Posterior cingulate gyrus (tissue), 11 donors: ENCODE results near the gene ARID4B.
"Not testable (repeated sequence)": the region's sequence is repeated elsewhere in the genome, so short reads cannot be mapped to it uniquely, and the experiment has no call there.

Source experiments
- DNase-seq, 10 donors: peaks; one replicate each; pipeline versions ENCODE4 v3.0.0 to v3.0.0-alpha.2; 2020 to 2021; ENCODE audit warnings: mixed read lengths in 3 of 10
- intact Hi-C: fragments of 100-400 bp; cut with DNase I; formaldehyde crosslinking; loops from one replicate; pipeline ENCODE4 v1.15.1; 2023

Gene ARID4B

DNA sequence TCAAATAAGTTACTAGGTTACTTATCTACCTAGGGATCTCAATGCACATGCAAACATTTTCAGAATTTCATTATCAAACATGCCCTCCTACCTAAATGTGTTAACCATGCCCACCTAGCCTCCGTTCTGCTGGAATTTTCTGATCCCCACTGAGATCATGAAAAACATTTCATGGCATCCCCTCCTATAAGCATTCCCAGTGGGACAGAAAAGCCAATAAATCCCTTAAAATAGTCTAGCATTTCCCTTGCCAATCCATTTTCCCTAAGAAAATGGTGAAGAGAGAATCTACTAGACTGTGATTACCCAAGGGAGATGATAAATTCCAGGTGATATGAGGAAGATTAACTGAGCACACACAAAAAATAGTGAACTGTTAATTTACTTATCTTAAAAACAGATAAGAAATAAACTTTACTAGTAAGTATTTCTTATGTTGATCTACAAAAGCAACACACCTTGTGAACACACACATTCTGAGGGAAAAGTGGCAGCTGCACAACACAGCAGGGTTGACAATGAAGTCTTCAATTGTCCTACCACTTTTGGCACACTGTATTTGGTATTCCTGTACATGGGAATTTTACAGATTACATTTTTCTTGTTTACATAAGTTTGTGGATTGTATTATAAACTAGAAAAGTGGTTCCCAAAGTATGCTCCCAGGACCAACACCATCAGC, 49.6 kb downstream of the ARID4B start:
- intact Hi-C loops: no loop called here
- DNase-seq: no peak

DNA sequence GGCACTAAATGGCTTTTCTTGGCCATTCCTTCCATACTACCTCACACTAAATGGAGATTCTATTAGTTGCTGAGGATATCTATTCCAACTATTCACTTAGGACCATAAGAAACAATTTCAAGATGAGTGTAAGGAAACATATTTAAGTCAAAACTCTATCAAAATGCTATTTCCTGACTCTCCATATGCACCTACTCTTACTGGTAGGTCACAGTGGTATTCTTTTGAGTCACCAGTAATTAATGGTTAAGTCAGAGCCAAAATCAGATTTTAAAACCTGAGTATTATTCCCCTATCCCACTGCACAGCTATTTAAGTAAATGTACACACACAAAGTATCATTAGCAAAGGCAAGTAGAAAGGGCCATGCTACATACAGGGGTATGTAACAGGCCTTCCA, 50.3 kb downstream of the ARID4B start:
- intact Hi-C loops: no loop called here
- no peak for DNase-seq

DNA sequence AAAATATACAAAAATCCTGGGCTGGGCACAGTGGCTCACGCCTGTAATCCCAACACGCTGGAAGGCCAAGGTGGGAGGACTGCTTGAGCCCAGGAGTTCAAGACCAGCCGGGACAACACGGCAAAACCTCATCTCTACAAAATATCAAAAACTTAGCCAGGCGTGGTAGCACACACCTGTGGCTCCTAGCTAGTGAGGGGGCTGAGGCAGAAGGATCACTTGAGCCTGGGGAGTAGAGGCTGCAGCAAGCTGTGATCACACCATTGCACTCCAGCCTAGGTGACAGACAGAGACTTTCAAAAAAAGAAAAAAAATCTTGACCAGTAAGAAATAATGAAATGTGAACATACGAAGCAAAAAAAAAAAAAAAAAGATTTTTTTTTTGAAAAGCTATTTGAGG, 52.1 kb downstream of the ARID4B start:
- DNase-seq: no peak
- intact Hi-C loops: no loop called here

DNA sequence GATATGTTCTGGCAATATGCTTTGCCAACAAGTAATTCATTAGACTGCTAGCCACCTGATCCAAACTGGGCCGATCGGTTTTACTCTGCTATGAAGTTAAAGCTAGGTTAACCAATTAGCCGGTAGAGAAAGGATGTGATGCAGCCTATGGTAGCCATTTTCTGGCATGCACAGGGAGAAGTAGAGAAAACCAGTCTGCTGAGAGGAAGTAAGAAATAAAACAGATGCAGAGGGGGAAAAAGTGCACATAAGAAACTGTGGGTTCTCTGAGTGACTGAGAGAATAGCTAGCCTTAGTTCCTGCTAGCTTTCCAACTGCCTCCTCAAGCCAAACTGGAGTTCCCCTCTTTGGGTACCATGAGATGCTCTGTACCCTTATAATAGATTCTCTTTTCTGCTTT, 52.8 kb downstream of the ARID4B start:
- no peak for DNase-seq
- intact Hi-C loops: no loop called here

DNA sequence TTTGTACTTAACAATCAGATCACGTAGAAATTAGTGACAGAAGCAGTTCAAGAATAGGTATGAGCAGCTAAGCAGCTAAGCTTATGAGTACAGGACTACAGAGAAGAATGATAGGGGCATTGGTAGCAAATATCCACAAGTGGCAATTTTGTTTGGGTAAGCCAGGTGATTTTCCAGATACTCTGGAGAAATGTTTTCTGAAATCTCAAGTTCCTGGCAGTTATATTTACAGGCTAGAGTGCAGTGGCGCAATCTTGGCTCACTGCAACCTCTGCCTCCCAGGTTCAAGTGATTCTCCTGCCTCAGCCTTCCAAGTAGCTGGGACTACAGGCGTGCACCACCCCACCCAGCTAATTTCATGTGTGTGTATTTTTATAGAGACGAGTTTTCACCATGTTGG, 55.1 kb downstream of the ARID4B start:
- intact Hi-C loops: no loop called here
- no peak for DNase-seq

DNA sequence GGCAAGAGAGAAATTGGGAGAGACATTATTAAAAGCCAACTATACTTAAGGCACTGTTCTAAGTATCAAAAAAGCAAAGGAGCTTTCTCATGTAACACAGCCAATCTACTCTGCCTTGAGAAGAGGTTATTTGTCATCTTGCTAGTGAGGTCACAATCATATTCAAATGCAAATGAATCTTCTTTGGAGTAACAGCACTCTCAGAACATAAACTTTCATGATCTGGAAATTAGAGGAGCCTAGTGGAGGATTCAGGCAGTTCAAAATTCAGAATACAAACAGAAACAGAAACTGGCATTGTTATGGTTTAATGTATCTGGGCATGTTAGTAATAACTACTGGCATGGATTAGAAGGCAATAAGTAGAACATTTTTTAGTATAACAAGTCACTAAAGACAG, 57.4 kb downstream of the ARID4B start:
- no peak for DNase-seq
- intact Hi-C loops: no loop called here

DNA sequence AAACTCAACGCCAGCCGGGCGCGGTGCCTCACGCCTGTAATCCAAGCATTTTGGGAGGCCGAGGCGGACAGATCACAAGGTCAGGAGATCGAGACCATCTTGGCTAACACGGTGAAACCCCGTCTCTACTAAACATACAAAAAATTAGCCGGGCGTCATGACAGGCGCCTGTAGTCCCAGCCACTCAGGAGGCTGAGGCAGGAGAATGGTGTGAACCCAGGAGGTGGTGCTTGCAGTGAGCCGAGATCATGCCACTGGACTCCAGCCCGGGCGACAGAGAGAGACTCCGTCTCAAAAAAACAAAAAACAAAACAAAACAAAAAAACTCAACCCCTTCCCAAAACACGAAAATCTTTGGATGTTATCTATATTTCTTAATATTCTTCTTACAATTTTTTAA, 58.0 kb downstream of the ARID4B start:
- DNase-seq, intact Hi-C loops: not testable (repeated sequence)

DNA sequence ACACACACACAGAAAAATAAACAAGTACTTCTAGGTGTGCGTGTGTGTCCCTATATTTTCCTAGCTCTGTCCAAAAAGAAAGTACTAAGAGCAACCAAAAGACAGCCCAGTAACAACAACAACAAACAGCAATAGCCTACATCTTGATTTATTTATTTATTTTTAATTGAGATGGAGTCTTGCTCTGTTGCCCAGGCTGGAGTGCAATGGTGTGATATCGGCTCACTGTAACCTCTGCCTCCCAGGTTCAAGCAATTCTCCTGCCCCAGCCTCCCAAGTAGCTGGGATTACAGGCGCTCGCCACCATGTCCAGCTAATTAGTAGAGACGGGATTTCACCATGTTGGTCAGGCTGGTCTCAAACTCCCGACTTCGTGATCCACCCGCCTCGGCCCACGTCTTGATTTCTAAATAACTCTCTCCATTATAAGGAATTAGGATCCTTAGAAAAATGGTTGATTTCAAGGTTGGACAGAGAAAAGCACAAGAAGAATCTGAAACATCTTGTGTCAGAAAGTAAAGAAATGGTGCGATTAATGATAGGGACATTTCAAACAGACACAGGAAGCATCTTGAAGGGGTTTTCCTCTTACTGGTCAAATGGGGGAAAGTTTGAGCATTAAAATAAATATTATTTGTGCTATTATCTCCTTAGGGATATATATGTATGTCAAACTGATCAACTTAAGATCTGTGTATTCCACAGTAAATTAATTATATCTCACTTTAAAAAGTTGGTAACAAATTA, 59.4 kb downstream of the ARID4B start:
- intact Hi-C loops: no loop called here
- DNase-seq: no peak

DNA sequence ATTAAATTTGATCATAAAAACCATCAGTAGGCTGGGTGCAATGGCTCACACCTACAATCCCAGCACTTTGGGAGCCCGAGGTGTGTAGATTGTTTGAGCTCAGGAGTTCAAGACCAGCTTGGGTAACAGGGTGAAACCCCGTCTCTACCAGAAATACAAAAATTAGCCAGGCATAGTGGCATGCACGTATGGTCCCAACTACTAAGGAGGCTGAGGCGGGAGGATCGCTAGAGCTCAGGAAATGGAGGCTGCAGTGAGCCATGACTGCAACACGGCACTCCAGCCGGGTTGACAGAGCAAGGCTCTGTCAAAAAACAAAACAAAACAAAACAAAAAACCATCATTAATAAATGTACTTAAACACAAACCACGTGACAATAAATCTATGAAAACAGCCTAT, 61.0 kb downstream of the ARID4B start:
- intact Hi-C loops: no loop called here
- DNase-seq: no peak

DNA sequence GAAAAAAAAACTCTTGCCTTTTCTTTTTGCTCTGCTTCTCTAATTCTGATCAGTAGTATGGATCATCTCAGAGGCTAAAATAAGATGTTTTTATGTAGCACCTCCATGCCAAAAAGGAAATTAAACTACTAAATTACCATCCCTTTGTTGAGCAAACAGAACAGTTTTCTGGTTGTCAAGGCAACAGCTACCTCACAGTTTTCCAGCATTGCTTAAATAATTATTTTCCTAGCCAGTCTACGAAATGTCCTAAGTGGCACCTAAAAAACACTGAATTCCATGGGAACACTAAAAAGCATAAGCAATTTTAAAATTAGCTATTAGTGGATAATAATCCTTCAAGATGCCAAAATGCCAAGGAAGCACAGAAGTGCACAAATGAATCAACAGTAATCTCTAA, 61.7 kb downstream of the ARID4B start:
- DNase-seq: no peak
- intact Hi-C loops: no loop called here

DNA sequence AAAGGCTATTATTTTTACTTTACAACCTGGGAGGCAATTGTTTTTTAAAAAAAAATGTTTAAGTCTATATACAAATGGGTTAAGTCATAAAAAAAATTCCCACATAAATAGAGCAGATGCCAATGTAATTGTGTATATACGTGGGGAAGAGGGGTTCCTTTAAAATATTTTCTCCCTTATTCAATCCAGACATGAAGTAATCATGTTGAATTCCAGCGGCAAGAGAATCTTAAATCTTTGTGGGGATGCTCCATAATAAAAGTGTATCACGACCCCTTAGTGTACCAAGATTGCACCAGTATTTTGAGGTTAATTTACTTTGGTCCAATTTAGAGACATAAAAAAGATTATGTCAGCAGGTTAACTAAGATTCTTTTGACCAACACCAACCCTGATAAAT, 62.1 kb downstream of the ARID4B start:
- intact Hi-C loops: no loop called here
- DNase-seq: no peak

DNA sequence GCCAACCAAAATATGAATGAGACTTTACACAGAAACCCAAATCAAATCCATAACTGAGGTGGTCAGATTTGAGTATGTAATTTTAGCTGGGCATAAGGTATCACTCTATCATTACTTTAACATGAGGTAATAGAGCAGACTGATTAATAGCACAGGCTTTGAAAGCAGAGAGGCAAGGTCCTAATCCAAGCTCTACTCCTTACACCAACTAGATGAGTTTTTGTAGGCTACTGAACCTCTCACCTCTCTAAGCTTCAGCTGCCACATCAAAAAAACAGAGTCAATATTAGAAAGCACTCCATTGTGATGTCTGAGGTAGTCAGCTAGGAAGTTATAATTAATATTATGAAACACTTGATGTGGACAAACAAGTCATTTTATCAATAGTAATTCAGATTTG, 63.7 kb downstream of the ARID4B start:
- intact Hi-C loops: no loop called here
- no peak for DNase-seq

DNA sequence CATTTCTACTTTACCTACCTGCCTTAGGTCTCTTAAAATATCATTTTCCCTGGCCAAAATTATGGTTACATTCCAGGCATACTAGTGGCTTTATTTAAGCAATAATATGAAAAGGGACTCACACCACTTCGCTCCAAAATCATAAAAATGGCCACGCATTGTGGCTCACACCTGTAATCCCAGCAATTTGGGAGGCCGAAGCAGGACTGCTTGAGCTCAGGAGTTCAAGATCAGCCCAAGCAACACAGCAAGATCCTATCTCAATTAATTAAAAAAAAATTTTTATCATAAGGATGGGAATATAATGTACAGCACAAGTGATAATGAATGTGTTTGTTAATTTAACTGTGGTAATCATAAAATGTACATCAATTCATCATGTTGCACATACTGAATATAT, 65.4 kb downstream of the ARID4B start:
- intact Hi-C loops: no loop called here
- DNase-seq: no peak

DNA sequence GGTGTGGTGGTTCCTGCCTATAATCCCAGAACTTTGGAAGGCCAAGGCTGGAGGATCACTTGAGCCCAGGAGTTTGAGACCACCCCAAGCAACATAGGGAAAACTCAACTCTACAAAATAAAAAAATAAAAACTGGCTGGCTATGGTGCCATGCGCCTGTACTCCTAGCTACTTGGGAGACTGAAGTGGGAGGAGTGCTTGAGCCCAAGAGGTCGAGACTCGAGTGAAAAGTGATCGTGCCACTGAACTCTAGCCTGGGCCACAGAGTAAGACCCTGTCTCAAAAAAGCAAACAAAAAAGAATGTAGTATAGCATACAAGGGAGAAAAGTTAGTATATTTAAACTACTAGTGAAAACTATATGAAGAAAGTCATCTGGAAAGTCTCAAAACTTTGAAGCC, 66.7 kb downstream of the ARID4B start:
- intact Hi-C loops: no loop called here
- DNase-seq: no peak

DNA sequence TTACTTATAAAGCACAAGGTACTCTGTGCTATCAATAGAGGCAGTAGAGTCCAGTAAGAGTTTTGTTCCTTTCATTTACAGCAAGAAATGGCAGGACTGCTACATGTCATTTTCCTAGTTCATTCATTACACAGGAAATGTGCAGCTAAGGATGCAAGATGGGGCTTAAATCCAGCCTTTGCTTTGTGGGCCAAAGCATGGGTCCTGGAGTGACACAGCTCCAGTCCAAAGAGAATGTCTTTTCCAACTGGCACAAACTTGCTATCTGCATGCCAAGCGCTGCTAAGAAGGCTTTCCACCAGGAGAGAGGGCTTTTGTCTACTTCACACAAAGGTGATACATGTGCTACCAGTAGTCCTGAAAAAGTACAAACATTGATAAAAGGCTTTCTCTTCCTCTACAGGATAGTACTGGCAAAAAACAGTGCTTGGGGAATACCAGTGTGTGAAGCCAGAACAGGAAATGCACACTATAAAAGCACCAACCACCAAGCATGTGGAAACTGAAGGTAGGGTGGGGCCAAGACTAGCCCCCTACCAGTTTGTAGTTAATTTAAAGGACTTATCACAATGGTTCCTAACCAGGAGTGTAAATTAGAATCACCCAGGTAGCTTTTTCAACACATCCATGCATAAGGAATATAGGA, 68.7 kb downstream of the ARID4B start:
- intact Hi-C loops: loop anchor here (10.0 kb wide), 1 partner anchor 246 kb away; the partner anchor contains the start of gene B3GALNT2
- DNase-seq: no peak

DNA sequence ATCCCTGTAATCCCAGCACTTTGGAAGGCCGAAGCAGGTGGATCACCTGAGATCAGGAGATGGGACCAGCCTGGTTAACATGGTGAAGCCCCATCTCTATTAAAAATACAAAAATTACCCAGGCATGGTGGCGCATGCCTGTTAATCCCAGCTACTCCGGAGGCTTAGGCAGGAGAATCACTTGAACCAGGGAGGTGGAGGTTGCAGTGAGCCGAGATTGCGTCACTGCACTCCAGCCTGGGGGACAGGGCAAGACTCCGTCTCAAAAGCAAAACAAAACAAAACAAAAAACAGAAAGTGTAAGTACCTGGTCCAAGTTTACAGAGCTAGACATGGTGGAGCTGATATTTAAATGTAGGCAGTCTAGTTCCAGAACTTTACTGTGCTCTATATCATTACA, 69.9 kb downstream of the ARID4B start:
- DNase-seq: not testable (repeated sequence)
- intact Hi-C loops: loop anchor here (10.0 kb wide), 1 partner anchor 247 kb away; the partner anchor contains the start of gene B3GALNT2

DNA sequence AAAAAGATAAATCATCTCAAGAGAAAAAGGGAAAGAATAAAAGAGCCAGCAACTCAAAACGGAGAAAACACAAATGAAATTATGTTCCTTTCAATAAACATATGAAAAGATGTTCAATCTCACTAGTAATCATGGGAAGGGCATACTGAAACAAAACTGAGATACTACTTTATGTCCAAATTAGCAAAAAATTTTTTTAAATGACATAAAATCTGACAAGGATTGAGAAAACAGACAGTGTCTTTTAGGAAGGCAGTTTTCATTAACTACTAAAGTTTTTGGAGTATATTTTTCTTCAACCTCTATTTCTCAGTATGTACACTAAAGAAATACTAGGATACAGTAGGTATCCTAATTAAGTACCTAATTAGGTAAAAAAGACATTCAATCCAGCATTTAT, 73.3 kb downstream of the ARID4B start:
- intact Hi-C loops: loop anchor here (10.0 kb wide), 1 partner anchor 250 kb away; the partner anchor contains the start of gene B3GALNT2
- no peak for DNase-seq

DNA sequence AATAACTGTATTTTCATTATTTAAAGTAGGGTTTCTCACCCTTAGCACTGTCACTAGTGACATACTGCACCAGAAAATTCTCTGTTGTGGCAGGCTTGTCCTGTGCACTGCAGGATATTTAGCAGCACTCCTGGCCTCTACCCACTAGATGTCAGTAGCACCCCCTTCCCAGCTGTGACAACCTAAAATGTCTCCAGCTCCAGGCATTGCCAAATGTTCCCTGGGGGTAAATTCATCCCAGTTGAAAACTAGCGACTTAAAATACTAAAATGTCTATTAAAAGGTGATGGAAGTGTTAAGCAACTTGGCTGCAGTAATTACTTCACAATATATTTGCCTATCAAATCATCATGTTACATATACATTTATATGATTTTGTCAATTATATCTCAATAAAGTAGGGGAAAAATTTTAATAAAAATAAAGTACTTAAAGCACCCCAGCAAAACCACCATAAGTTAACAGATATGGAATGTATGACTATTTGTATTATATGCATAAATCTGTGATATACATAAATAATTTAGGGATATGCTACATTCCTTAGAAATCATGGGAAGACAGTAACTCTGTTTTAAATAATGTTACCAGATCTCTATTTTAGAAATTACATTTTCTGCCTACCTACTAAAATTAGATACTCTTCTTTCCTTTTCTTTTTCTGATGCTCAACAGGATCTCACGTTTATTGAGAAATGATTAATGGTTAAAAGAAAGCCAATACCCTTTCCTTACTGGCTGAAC, 74.6 kb downstream of the ARID4B start:
- DNase-seq: peak in 7 of 10 donors; percentile 44 to 90 (median 57)
- intact Hi-C loops: loop anchor here (1.0 to 10.0 kb wide), 3 partner anchors 75 to 251 kb away; partner anchors contain the start of genes ARID4B, B3GALNT2 and GGPS1

DNA sequence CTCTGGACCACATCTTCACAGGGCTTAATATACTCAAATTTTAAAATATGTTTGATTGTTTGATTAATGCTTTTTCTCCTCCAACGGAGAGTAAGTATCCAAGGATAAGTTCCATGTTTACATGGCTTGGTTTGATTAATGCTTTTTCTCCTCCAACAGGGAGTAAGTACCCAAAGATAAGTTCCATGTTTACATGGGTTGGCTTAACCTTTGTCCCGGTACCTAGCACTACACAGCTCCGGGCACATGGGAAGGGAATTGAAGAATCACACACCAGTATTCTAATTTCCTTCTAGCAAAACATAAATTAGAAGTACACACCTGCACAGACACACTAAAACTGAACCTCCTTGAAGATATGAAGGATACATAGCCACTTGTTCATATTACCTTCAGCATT, 77.5 kb downstream of the ARID4B start:
- DNase-seq: no peak
- intact Hi-C loops: loop anchor here (10.0 kb wide), 1 partner anchor 254 kb away; the partner anchor contains the start of gene B3GALNT2

DNA sequence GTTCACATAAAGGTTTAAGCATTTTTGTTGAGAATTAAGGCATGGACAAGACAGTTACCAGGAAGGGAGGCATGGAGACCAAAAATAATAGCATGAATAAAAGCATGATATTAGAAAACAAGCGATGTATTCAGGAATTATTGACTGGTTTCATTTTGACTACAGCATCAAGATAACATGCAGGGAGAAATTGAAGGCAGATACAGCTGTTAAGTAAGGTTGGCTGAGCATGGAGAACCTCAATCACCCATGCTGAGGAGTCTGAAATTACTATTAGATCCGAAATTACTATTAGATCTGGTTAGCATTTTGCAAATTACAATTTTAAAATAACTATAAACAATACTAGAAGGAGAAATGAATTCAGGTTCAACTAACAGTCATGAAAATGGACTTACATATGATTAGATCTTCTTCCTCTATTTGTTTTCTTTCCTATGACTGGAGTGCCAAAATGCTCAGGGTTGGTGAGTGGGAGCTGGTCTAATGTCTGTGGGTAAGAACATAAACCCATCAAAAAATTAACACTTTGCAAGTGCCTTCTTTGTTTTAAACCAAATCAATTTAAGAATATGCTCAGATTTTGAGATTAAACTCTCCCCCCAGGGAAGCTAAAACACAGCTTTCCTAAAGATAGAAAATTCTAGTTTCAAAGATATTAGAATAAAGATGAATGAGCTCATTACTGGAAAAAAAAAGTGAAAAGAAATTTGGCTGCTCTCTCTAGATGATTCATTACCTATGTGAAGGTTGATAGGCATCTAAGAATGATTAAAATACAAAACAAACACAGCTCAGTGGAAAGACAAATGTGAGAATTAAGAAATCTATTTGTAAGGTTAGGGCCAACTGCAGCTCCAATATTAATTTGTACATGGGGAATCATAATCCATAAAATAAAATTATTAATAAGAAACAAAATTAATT, 81.7 kb downstream of the ARID4B start:
- intact Hi-C loops: no loop called here
- DNase-seq: no peak
